GM12878 (cell line): ENCODE measurements around the gene UBE2Q2. TPM values are rescaled to one million over a fixed set of nuclear protein-coding genes. Genes with fewer than 3 reads are reported as not detected.

Source experiments
- ATF7 ChIP-seq: fragments of 450-650 bp; IDR thresholded peaks from 2 replicates; pipeline ENCODE4 v1.6.1; 2016; ENCODE audit warnings: low read depth, mild to moderate bottlenecking
- BMI1 ChIP-seq: fragments of 450-650 bp; IDR thresholded peaks from 2 replicates; pipeline ENCODE4 v1.6.1; 2016; ENCODE audit warnings: mild to moderate bottlenecking, moderate library complexity, borderline replicate concordance
- CBFB ChIP-seq: IDR thresholded peaks from 2 replicates; pipeline ENCODE4 v1.6.1; 2016; ENCODE audit warnings: antibody characterized with exemption, low read depth
- CHD2 ChIP-seq: IDR thresholded peaks from 2 replicates; pipeline ENCODE4 v1.6.1; 2011; ENCODE audit warnings: low read depth, low read length, improper control_type of control experiment, borderline replicate concordance
- DPF2 ChIP-seq: fragments of 450-650 bp; IDR thresholded peaks from 2 replicates; pipeline ENCODE4 v1.6.1; 2017; ENCODE audit warnings: mild to moderate bottlenecking
- ELK1 ChIP-seq: IDR thresholded peaks from 2 replicates; pipeline ENCODE4 v1.6.1; 2012; ENCODE audit warnings: low read depth, low read length, improper control_type of control experiment
- EZH2 ChIP-seq: IDR thresholded peaks from 2 replicates; pipeline ENCODE4 v1.6.1; 2012; ENCODE audit warnings: low read depth, mild to moderate bottlenecking, control low read depth, inconsistent platforms, low read length, borderline replicate concordance; ENCODE audit not compliant: control insufficient read depth
- GABPA ChIP-seq: IDR thresholded peaks from 2 replicates; pipeline ENCODE4 v1.6.1; 2014; ENCODE audit warnings: antibody characterized with exemption, low read depth, mild to moderate bottlenecking, inconsistent platforms
- HDAC6 ChIP-seq: fragments of 200-600 bp; sonication (generic); IDR thresholded peaks from one replicate; pipeline ENCODE4 v1.8.0; 2017; ENCODE audit warnings: antibody characterized with exemption; ENCODE audit not compliant: unreplicated experiment
- KLF5 ChIP-seq: fragments of 450-650 bp; IDR thresholded peaks from 2 replicates; pipeline ENCODE4 v1.6.1; 2014; ENCODE audit warnings: mild to moderate bottlenecking; ENCODE audit not compliant: partially characterized antibody
- MTA3 ChIP-seq: IDR thresholded peaks from 2 replicates; pipeline ENCODE4 v1.6.1; 2012; ENCODE audit warnings: low read length, inconsistent platforms, borderline replicate concordance
- NFYA ChIP-seq: IDR thresholded peaks from 2 replicates; pipeline ENCODE4 v1.6.1; 2011; ENCODE audit warnings: low read depth, mild to moderate bottlenecking, low read length, improper control_type of control experiment, borderline replicate concordance
- PAX5 ChIP-seq: IDR thresholded peaks from 2 replicates; pipeline ENCODE4 v1.6.1; 2011; ENCODE audit warnings: low read depth, low read length, borderline replicate concordance
- PML ChIP-seq: IDR thresholded peaks from 2 replicates; pipeline ENCODE4 v1.6.1; 2012; ENCODE audit warnings: low read length, inconsistent platforms
- RAD51 ChIP-seq: fragments of 450-650 bp; IDR thresholded peaks from 2 replicates; pipeline ENCODE4 v1.6.1; 2016; ENCODE audit warnings: moderate library complexity, mild to moderate bottlenecking, inconsistent platforms
- RCOR1 ChIP-seq: conservative IDR thresholded peaks from 2 replicates; pipeline ENCODE4 v1.6.1; 2012; ENCODE audit warnings: low read depth, low read length, improper control_type of control experiment
- RUNX3 ChIP-seq: IDR thresholded peaks from 2 replicates; pipeline ENCODE4 v1.6.1; 2012; ENCODE audit warnings: low read length, inconsistent platforms
- SMC3 ChIP-seq: IDR thresholded peaks from 2 replicates; pipeline ENCODE4 v1.6.1; 2011; ENCODE audit warnings: low read length, improper control_type of control experiment, borderline replicate concordance
- SREBF1 ChIP-seq: IDR thresholded peaks from 2 replicates; pipeline ENCODE4 v1.6.1; 2012; ENCODE audit warnings: mild to moderate bottlenecking, low read length
- SREBF2 ChIP-seq: IDR thresholded peaks from 2 replicates; pipeline ENCODE4 v1.6.1; 2012; ENCODE audit warnings: mild to moderate bottlenecking, low read length
- STAT3 ChIP-seq: IDR thresholded peaks from 2 replicates; pipeline ENCODE4 v1.6.1; 2011; ENCODE audit warnings: low read depth, low read length, improper control_type of control experiment
- SUPT20H ChIP-seq: IDR thresholded peaks from 2 replicates; pipeline ENCODE4 v1.6.1; 2011; ENCODE audit warnings: low read depth, mild to moderate bottlenecking, low read length, moderate library complexity, borderline replicate concordance; ENCODE audit not compliant: control insufficient read depth
- TARDBP ChIP-seq: IDR thresholded peaks from 2 replicates; pipeline ENCODE4 v1.6.1; 2016; ENCODE audit warnings: borderline replicate concordance
- TCF3 ChIP-seq: IDR thresholded peaks from 2 replicates; pipeline ENCODE4 v1.6.1; 2012; ENCODE audit warnings: low read depth, mild to moderate bottlenecking, low read length, borderline replicate concordance; ENCODE audit not compliant: insufficient read depth
- ZNF384 ChIP-seq: IDR thresholded peaks from 2 replicates; pipeline ENCODE4 v1.6.1; 2012; ENCODE audit warnings: low read depth, mild to moderate bottlenecking, low read length, improper control_type of control experiment, borderline replicate concordance
- polyA plus RNA-seq, 11 experiments: library from polyadenylated mRNA; depleted of rRNA in 4 of 11; unstranded in 6 of 11; stranded (reverse) in 5 of 11; fragments of >200 nt; fragmentation: Nextera tagmentation in 4 of 11; fragmentation: Illumina TruSeq in 1 of 11; extraction: Ambion mirVana in 4 of 11; extraction: Trizol in 1 of 11; gene quantifications; 1 replicate in 1 of 11; 2 replicates in 10 of 11; pipeline versions ENCODE4 v1.2.1 to v1.2.3, GENCODE V29; 2011 to 2016; ENCODE audit warnings: inconsistent platforms in 2 of 11, missing spikeins in 2 of 11, low read depth in 1 of 11
- total RNA-seq, 4 experiments: library from RNA; depleted of rRNA in 3 of 4; stranded (reverse); fragments of >200 nt in 3 of 4; fragmentation: Illumina TruSeq in 1 of 4; extraction: Trizol in 1 of 4; gene quantifications; 2 replicates each; pipeline versions ENCODE4 v1.2.1 to v1.2.3, GENCODE V29; 2013 to 2021
- TF ChIP-seq, protein P1 (sequence below): fragments of 150-350 bp; IDR thresholded peaks from 2 replicates; pipeline ENCODE4 v1.6.1; 2016; ENCODE audit warnings: low read depth, low read length
- TF ChIP-seq, protein P2 (sequence below): IDR thresholded peaks from 2 replicates; pipeline ENCODE4 v1.6.1; 2011; ENCODE audit warnings: low read depth, mild to moderate bottlenecking, low read length, moderate library complexity, borderline replicate concordance; ENCODE audit errors: extremely low read depth

UBE2Q2 gene
- total and polyA plus RNA-seq, 10 of the 15 experiments (the other 5 are each of a cell fraction or from before 2014, with no cell fraction given), result 11.1 to 31.9 (median 21.6) TPM

DNA sequence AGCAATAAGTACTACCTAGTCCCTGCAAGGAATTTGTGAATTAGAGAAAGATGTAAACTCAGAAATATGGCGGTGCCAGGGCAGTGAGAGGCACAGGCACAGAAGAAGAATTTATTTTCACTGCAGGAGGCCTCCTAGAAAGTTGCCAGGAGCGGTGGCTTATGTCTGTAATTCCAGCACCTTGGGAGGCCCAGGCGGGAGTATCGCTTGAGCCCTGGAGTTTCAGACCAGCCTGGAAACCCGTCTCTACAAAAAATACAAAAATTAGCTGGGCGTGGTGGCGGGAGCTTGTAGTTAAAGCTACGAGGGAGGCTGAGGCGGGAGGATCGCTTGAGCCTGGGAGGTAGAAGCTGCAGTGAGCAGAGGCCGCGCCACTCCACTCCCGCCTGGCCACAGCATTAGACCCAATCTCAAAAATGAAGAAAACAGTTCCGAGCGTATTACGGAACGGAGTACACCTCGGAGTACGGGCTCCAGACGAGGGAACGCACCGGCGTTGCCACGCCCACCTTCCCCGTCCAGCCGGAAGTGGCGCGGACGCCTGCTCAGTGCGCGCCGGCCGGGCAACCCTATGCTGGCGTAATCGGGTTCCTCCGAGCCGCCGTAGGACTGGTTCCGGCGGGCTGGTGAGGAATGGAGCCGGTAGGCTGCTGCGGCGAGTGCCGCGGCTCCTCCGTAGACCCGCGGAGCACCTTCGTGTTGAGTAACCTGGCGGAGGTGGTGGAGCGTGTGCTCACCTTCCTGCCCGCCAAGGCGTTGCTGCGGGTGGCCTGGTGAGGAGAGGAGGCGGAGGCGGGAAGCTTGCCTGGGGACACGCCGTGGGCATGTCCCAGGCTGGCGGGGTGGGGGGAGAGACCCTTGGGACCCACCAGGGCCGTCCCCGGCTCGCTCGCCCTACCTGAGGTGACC, 60.3 kb downstream of the UBE2Q2 start, which contains the start of gene FBXO22 (continued):
- TF ChIP-seq STAT3 (no peak), GABPA (peak; percentile 94), SREBF2 (no peak), EZH2 (no peak), RAD51 (no peak), HDAC6 (no peak), PAX5 (peak; percentile 33; the same call in 1 of the 2 replicates), TARDBP (0 out of 2 replicates have a peak, but pooled peaks have one; percentile 46), MTA3 (no peak), ZNF384 (no peak), CBFB (0 out of 2 replicates have a peak, but pooled peaks have one; percentile 40), CHD2 (no peak), SREBF1 (no peak), RUNX3 (no peak; the same call in none of the 2 replicates), DPF2 (peak; percentile 78; the same call in 1 of the 2 replicates), ELK1 (peak; percentile 94), BMI1 (no peak), NFYA (no peak), SMC3 (no peak), ATF7 (peak; percentile 8; the same call in 1 of the 2 replicates), RCOR1 (no peak), PML (peak; percentile 92), KLF5 (no peak), TCF3 (0 out of 2 replicates have a peak, but pooled peaks have one; percentile 4), SUPT20H (no peak)
- TF ChIP-seq, protein P1, sequence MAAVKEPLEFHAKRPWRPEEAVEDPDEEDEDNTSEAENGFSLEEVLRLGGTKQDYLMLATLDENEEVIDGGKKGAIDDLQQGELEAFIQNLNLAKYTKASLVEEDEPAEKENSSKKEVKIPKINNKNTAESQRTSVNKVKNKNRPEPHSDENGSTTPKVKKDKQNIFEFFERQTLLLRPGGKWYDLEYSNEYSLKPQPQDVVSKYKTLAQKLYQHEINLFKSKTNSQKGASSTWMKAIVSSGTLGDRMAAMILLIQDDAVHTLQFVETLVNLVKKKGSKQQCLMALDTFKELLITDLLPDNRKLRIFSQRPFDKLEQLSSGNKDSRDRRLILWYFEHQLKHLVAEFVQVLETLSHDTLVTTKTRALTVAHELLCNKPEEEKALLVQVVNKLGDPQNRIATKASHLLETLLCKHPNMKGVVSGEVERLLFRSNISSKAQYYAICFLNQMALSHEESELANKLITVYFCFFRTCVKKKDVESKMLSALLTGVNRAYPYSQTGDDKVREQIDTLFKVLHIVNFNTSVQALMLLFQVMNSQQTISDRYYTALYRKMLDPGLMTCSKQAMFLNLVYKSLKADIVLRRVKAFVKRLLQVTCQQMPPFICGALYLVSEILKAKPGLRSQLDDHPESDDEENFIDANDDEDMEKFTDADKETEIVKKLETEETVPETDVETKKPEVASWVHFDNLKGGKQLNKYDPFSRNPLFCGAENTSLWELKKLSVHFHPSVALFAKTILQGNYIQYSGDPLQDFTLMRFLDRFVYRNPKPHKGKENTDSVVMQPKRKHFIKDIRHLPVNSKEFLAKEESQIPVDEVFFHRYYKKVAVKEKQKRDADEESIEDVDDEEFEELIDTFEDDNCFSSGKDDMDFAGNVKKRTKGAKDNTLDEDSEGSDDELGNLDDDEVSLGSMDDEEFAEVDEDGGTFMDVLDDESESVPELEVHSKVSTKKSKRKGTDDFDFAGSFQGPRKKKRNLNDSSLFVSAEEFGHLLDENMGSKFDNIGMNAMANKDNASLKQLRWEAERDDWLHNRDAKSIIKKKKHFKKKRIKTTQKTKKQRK, result no peak
- TF ChIP-seq, protein P2, sequence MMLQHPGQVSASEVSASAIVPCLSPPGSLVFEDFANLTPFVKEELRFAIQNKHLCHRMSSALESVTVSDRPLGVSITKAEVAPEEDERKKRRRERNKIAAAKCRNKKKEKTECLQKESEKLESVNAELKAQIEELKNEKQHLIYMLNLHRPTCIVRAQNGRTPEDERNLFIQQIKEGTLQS, result no peak
